WERI-Rb-1 (cell line): ENCODE results near the gene GPR183.

ENCODE experiments used
- DNase-seq: peaks from one replicate; pipeline ENCODE4 v3.0.0-alpha.2; 2020
- H3K27ac ChIP-seq: fragments of 250-450 bp; sonication (Bioruptor Pico); 2 replicates; pipeline ENCODE4 v1.5.1; 2020; ENCODE audit warnings: mild to moderate bottlenecking, moderate library complexity
- H3K27me3 ChIP-seq: fragments of 250-450 bp; sonication (Bioruptor Pico); 2 replicates; pipeline ENCODE4 v1.5.1; 2021; ENCODE audit warnings: mild to moderate bottlenecking, low read depth, moderate library complexity; ENCODE audit not compliant: insufficient read depth, severe bottlenecking
- H3K36me3 ChIP-seq: fragments of 250-450 bp; sonication (Bioruptor Pico); 2 replicates; pipeline ENCODE4 v1.5.1; 2020; ENCODE audit warnings: mild to moderate bottlenecking, moderate library complexity
- H3K4me3 ChIP-seq: 2 replicates; pipeline ENCODE4 v1.5.1; 2011; ENCODE audit warnings: low read depth, mild to moderate bottlenecking, control low read depth, low read length
- H3K9me3 ChIP-seq: fragments of 250-450 bp; sonication (Bioruptor Pico); 2 replicates; pipeline ENCODE4 v1.5.1; 2021; ENCODE audit warnings: mild to moderate bottlenecking, moderate library complexity; ENCODE audit not compliant: severe bottlenecking
- TF ChIP-seq, protein P1 (sequence below): IDR thresholded peaks from 2 replicates; pipeline ENCODE4 v1.5.1; 2011; ENCODE audit warnings: low read depth, mild to moderate bottlenecking, control low read depth, inconsistent platforms, low read length

GPR183 gene

DNA sequence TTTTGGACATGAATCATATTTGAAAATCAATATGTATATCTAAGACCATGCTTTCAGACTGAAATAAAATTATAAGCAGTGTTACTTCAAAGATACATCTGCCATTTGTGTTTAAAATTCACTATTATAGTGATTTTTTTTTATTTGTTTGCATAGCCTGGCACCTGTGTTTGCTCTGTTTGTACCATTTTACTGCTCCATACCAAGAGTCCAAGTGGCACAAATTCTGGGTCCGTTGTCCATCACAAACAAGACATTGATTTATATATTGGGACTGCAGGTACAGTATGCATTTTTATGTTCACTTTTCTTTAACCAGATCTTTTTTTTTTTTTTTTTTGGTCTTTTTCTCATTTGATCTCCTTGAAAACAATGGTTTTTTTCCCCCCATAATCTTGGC is 6.7 kb upstream of the GPR183 start:
- Histone ChIP-seq H3K36me3 (peaks cover 26% of the 10 kb centered on the region), H3K4me3 (no peak overlapping the region), H3K27ac (no peak overlapping the region), H3K27me3 (no peaks in the 10 kb centered on the region), H3K9me3 (no peaks in the 10 kb centered on the region)
- no peak for DNase-seq
- TF ChIP-seq, protein P1, sequence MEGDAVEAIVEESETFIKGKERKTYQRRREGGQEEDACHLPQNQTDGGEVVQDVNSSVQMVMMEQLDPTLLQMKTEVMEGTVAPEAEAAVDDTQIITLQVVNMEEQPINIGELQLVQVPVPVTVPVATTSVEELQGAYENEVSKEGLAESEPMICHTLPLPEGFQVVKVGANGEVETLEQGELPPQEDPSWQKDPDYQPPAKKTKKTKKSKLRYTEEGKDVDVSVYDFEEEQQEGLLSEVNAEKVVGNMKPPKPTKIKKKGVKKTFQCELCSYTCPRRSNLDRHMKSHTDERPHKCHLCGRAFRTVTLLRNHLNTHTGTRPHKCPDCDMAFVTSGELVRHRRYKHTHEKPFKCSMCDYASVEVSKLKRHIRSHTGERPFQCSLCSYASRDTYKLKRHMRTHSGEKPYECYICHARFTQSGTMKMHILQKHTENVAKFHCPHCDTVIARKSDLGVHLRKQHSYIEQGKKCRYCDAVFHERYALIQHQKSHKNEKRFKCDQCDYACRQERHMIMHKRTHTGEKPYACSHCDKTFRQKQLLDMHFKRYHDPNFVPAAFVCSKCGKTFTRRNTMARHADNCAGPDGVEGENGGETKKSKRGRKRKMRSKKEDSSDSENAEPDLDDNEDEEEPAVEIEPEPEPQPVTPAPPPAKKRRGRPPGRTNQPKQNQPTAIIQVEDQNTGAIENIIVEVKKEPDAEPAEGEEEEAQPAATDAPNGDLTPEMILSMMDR, result no peak

DNA sequence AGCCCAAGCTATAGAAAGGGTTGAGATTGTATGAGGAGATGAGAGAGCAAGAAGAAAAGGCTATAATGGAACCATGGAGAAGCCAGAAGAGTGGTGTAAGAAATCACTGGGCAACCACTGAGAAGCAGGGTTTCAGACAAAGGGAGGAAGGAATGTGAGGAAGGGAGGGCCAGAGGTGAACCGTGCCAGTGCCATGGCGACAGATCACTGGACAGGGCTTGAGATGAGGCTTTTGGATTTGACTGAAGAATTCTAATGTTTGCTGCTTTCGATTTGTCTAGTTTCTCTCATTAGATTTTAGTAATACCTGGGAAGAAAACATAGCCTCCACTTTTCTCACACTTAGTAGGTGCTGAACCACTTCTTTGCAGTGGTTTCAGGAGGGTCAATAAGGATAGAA is 6.3 kb upstream of the GPR183 start:
- TF ChIP-seq, protein P1, result no peak
- DNase-seq, result no peak

DNA sequence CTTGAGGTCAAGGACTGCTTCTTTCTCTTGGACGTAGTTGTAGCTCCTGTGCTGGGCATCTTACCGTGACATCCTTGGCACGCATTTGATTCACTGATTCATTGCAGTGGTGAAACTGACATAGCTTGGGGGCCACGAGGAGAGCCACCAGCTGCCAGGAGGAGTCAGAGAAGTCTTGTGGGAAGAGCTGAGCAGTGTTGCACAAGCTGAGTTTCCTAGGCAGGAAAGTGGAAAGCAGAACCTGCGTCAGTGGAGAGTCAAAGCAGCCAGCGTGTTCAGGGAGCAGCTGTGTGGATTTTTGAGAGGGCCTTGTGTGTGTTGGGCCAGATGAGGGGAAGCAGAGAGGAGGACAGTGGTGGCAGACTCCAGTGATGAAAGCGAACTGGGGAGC is 5.3 kb upstream of the GPR183 start:
- Histone ChIP-seq H3K27me3 (no peaks in the 10 kb centered on the region), H3K36me3 (peaks cover 35% of the 10 kb centered on the region), H3K4me3 (no peak overlapping the region), H3K9me3 (no peaks in the 10 kb centered on the region), H3K27ac (no peak overlapping the region)
- TF ChIP-seq, protein P1, result no peak
- no peak for DNase-seq

More for the DNA sequence above, 6.3 kb upstream of the GPR183 start:
- Histone ChIP-seq H3K9me3 (no peaks in the 10 kb centered on the region), H3K36me3 (peaks cover 31% of the 10 kb centered on the region), H3K27me3 (no peaks in the 10 kb centered on the region), H3K4me3 (no peak overlapping the region), H3K27ac (no peak overlapping the region)

DNA sequence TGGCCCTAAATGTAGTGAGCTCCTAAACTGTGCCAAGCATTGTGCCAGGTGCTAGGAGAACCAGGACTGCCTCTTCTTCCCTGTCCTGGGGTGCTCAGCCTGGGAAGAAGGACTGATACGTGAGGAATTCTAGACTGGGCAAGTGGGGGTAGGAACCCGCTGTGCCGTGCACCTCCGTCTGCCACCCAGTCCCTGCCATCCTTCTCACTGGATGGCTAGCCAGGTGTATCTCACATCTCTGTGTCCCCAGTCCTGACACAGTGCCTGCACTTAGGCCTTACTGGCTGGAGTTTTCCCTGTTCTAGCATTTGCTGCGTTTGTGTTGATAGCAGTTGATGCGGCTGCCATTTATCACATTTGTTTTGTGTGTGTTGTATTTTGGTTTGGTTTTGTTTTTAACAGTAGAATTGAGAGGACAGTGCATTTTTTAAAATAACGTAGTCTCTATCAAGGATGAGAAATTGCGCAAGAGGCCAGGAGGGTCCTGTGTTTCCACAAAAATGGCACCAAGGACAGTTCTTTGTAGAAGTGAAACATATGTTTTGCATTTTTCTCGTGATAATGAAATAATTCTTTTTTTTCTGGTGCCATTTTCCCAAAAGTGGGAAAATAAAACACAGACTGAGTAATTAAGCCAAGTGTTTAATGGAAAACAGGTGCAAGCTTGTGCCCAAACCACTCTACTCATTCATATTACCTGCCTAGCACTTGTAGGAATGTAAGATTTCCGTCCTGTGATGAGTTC is 4.7 kb upstream of the GPR183 start:
- no peaks in the 10 kb centered on the region for H3K27me3 ChIP-seq
- no peak for DNase-seq
- no peak overlapping the region for H3K4me3 ChIP-seq
- no peaks in the 10 kb centered on the region for H3K9me3 ChIP-seq
- H3K27ac ChIP-seq, result no peak overlapping the region
- TF ChIP-seq, protein P1, result no peak
- peaks cover 34% of the 10 kb centered on the region for H3K36me3 ChIP-seq

DNA sequence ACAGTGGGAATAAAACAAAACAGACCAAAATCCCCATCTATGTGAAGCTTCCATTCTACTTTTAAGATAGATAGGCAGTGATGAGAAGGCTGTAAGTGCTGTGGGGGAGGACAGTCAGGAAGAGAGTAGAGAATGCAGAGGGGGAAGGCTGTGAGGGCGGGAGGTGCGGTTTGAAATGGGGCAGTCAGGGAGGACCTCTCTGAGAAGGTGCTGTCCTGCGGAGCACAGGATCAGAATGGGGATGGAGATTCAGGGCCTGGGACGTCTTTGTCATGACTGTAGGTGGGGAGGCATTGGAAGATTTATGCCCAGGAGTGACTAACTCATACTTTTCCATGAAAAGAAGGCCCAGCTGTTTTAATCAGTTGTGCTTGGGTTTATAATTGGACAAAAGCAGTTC is 3.9 kb upstream of the GPR183 start:
- H3K36me3 ChIP-seq, result peaks cover 28% of the 10 kb centered on the region
- no peaks in the 10 kb centered on the region for H3K9me3 ChIP-seq
- no peak overlapping the region for H3K27ac ChIP-seq
- H3K27me3 ChIP-seq, result no peaks in the 10 kb centered on the region
- no peak overlapping the region for H3K4me3 ChIP-seq
- TF ChIP-seq, protein P1, result no peak
- DNase-seq, result no peak
